ENCODE data around the gene ADGRE3. TPM values are rescaled to one million over a fixed set of nuclear protein-coding genes. Genes with fewer than 3 reads are reported as not detected.
A peak's percentile ranks its signal among the peaks of the same experiment; 100 is the strongest.

ADGRE3 gene
- total and polyA plus RNA-seq, 3 experiments from 2014 or later = 0.17 TPM; not detected in 2

DNA sequence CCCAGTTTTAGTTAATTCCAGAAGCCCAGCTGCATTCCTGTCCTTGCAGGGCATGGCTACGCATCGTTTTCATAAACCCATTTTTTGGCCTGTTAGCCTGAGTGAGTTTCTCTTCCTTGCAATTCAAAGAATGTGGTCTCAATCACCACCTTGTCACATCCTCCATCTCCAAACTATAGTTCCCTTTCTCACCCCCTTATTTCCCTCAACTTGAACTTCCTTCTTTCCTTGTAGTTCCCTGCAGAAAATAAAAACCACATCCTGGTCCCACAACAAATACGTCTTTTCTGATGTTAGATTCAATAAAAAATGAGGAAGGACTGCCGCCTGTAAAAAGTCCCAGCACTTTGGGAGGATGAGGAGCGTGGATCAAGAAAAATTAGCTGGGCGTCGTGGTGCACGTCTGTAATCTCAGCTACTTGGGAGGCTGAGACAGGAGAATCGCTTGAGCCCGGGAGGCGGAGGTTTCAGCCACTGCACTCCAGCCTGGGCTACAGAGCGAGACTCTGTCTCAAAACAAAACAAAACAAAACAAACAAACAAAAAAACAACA is 13.2 kb downstream of the ADGRE3 start:
- Histone ChIP-seq H3K4me1 (ENCODE audit: insufficient read depth, low read length) (no peaks in the 10 kb centered on the region), H3K4me3 (ENCODE audit: low read length) (no peak overlapping the region), H3K36me3 (ENCODE audit: insufficient read depth, low read length) (no peaks in the 10 kb centered on the region), H3K9me3 (ENCODE audit: low read length) (no peaks in the 10 kb centered on the region), H3K27ac (ENCODE audit: low read depth, low read length) (no peak overlapping the region), H3K27me3 (ENCODE audit: insufficient read depth, low read length, poor library complexity, severe bottlenecking) (no peaks in the 10 kb centered on the region)
- ChIA-PET CTCF (no interaction called here), POLR2A (no interaction called here)
- no peak for DNase-seq
- Mint-ChIP-seq H3K27ac (peak overlapping the region in 2 of 8 donors; percentile 10 to 51), H3K27me3 (peaks cover 9 to 25% of the 10 kb centered on the region in 2 donors), H3K9me3 (no peaks in the 10 kb centered on the region), H3K4me3 (no peak overlapping the region), H3K36me3 (no peaks in the 10 kb centered on the region), H3K4me1 (peaks cover 0 to 2% (median 0%) of the 10 kb centered on the region in 3 donors)

DNA sequence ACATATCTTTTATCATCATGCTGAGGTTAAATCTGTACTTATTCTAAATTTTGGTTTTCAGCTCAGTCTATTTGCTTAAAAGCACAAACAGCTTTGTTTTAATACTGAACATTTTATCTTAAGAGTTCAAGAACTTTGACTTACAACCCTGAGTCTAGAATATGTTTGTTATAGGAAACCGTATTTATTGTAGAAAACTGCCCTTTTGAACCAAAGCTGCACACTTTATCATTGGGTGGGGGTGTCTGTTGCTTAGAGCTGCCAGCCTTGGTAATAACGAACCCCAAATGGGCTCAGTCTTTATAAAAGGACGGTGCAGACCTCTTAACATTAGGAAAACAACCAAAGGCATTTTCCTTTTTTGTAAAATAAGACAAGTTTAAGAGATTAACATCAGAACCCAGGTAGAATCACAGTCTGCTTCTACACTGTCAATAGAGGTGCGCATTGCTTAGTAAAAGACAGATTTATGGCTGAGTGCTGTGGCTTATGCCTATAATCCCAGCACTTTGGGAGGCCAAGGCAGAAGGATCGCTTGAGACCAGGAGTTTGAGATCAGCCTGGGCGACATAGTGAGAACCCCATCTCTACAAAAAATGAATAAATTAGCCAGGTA is 14.7 kb downstream of the ADGRE3 start:
- Histone ChIP-seq H3K27me3 (ENCODE audit: insufficient read depth, low read length, poor library complexity, severe bottlenecking) (no peaks in the 10 kb centered on the region), H3K27ac (ENCODE audit: low read depth, low read length) (no peak overlapping the region), H3K9me3 (ENCODE audit: low read length) (no peaks in the 10 kb centered on the region), H3K36me3 (ENCODE audit: insufficient read depth, low read length) (no peaks in the 10 kb centered on the region), H3K4me1 (ENCODE audit: insufficient read depth, low read length) (no peaks in the 10 kb centered on the region), H3K4me3 (ENCODE audit: low read length) (no peak overlapping the region)
- peaks cover 9 to 34% of the 10 kb centered on the region in 2 donors for H3K27me3 Mint-ChIP-seq
- no peaks in the 10 kb centered on the region for H3K36me3 Mint-ChIP-seq
- ChIA-PET POLR2A (no interaction called here), CTCF (no interaction called here)
- no peak overlapping the region for H3K27ac Mint-ChIP-seq
- H3K4me3 Mint-ChIP-seq = no peak overlapping the region
- no peaks in the 10 kb centered on the region for H3K9me3 Mint-ChIP-seq
- no peak for DNase-seq
- peaks cover 0 to 2% (median 0%) of the 10 kb centered on the region in 3 donors for H3K4me1 Mint-ChIP-seq

DNA sequence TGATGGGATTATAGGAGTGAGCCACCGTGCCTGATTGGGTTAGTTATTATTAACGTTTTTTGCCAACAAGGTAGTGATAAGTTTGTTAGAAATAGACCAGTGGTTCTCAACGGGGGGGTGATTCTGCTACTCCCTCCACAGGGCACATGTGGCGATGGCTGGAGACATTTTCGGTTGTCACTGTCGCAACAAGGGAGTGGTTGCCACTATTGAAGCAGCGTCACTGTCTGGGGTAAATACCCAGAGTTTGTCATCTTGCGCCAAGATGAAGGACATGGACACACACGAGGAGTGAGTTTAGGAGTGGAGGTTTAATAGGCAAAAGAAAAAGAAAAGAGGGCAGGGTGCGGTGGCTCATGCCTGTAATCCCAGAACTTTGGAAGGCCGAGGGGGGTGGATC is 18.9 kb downstream of the ADGRE3 start:
- Histone ChIP-seq H3K4me1 (ENCODE audit: insufficient read depth, low read length) (no peaks in the 10 kb centered on the region), H3K27ac (ENCODE audit: low read depth, low read length) (no peak overlapping the region), H3K9me3 (ENCODE audit: low read length) (no peaks in the 10 kb centered on the region), H3K4me3 (ENCODE audit: low read length) (no peak overlapping the region), H3K36me3 (ENCODE audit: insufficient read depth, low read length) (no peaks in the 10 kb centered on the region), H3K27me3 (ENCODE audit: insufficient read depth, low read length, poor library complexity, severe bottlenecking) (no peaks in the 10 kb centered on the region)
- ChIA-PET POLR2A (no interaction called here), CTCF (no interaction called here)
- no peaks in the 10 kb centered on the region for H3K36me3 Mint-ChIP-seq
- no peak for DNase-seq
- no peaks in the 10 kb centered on the region for H3K9me3 Mint-ChIP-seq
- no peak overlapping the region for H3K4me3 Mint-ChIP-seq
- H3K27ac Mint-ChIP-seq = peak overlapping the region in 1 of 8 donors; percentile 17
- H3K27me3 Mint-ChIP-seq = peaks cover 5 to 36% of the 10 kb centered on the region in 2 donors
- H3K4me1 Mint-ChIP-seq = no peaks in the 10 kb centered on the region

DNA sequence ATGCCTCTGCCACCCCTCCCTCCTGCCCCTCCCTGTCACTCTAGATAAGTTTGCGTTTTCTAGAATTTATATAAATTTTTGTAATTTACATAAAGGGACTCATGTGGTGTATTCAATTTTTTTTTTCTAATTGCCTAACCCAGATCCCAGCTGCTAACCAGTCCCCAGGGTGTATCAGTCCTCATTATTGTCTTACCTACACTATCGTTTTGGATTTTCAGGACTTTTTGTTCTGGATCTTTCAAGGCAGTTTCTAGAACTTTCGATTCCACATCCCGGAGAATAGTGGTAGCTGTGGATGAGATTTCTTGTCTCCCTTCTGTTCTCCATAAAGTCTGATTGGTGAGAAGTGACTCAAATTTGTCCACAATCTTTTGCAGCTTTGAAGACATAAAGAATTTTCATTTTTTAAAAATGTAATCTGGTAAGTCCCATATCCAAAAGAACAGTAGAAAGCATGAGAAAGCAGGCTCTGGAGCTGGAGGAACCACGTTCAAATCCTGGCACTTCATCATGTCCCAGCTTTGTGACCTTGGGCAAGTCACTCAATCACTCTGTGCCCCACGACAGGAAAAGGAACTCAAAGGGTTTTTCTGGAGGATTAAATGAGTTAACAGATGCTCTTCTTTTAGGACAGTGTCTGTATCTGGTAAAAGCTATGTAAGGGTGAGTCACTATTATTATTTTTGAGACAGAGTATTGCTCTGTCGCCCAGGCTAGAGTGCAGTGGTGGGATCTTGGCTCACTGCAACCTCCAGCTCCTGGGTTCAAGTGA is 19.7 kb downstream of the ADGRE3 start:
- H3K27me3 Mint-ChIP-seq = peaks cover 2 to 33% of the 10 kb centered on the region in 2 donors
- H3K27ac Mint-ChIP-seq = peak overlapping the region in 1 of 8 donors; percentile 9
- H3K4me3 Mint-ChIP-seq = no peak overlapping the region
- no peaks in the 10 kb centered on the region for H3K36me3 ChIP-seq (ENCODE audit: insufficient read depth, low read length)
- CTCF ChIA-PET = no interaction called here
- H3K36me3 Mint-ChIP-seq = no peaks in the 10 kb centered on the region
- POLR2A ChIA-PET = no interaction called here
- no peak for DNase-seq
- H3K27me3 ChIP-seq (ENCODE audit: insufficient read depth, low read length, poor library complexity, severe bottlenecking) = no peaks in the 10 kb centered on the region
- H3K27ac ChIP-seq (ENCODE audit: low read depth, low read length) = no peak overlapping the region
- H3K9me3 Mint-ChIP-seq = peaks cover 0 to 2% (median 0%) of the 10 kb centered on the region in 5 donors
- H3K9me3 ChIP-seq (ENCODE audit: low read length) = no peaks in the 10 kb centered on the region
- no peaks in the 10 kb centered on the region for H3K4me1 Mint-ChIP-seq
- H3K4me1 ChIP-seq (ENCODE audit: insufficient read depth, low read length) = no peaks in the 10 kb centered on the region
- H3K4me3 ChIP-seq (ENCODE audit: low read length) = no peak overlapping the region

DNA sequence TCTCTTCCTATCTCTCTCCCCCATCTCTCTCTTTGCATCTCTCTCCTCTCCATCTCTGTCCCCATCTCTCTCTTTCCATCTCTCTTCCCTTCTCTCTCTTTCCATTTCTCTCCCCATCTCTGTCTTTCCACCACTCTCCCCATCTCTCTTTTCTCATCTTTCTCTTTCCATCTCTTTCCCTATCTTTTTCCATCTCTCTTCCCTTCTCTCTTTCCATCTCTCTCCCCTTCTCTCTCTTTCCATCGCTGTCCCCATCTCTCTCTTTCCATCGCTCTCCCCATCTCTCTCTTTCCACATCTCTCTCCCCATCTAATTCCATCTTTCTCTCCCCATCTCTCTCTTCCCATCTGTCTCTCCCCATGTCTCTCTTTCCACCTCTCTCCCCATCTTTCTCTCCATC is 24.5 kb downstream of the ADGRE3 start:
- no peaks in the 10 kb centered on the region for H3K4me1 Mint-ChIP-seq
- H3K9me3 Mint-ChIP-seq = peaks cover 0 to 2% (median 0%) of the 10 kb centered on the region in 5 donors
- ChIA-PET POLR2A (no interaction called here), CTCF (no interaction called here)
- Histone ChIP-seq H3K4me3 (ENCODE audit: low read length) (no peak overlapping the region), H3K36me3 (ENCODE audit: insufficient read depth, low read length) (no peaks in the 10 kb centered on the region), H3K4me1 (ENCODE audit: insufficient read depth, low read length) (no peaks in the 10 kb centered on the region), H3K27ac (ENCODE audit: low read depth, low read length) (no peak overlapping the region), H3K27me3 (ENCODE audit: insufficient read depth, low read length, poor library complexity, severe bottlenecking) (no peaks in the 10 kb centered on the region), H3K9me3 (ENCODE audit: low read length) (no peaks in the 10 kb centered on the region)
- peak overlapping the region in 1 of 8 donors; percentile 80 for H3K27ac Mint-ChIP-seq
- no peak for DNase-seq
- no peak overlapping the region for H3K4me3 Mint-ChIP-seq
- no peaks in the 10 kb centered on the region for H3K36me3 Mint-ChIP-seq
- H3K27me3 Mint-ChIP-seq = peaks cover 10 to 34% of the 10 kb centered on the region in 2 donors

DNA sequence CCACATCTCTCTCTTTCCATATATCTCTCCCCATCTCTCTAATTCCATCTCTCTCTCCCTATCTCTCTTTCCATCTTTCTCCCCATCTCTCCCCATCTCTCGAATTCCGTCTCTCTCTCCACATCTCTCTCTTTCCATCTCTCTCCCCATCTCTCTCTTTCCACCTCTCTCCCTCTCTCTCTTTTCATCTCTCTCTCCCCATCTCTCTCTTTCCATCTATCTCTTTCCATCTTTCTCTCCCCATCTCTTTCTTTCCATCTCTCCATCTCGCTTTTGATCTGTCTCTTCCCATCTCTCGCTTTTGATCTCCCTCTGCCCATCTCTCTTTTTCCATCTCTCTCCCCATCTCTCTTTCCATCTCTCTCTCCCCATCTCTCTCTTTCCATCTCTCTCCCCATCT is 25.6 kb downstream of the ADGRE3 start:
- no peak for DNase-seq
- Mint-ChIP-seq H3K9me3 (peaks cover 0 to 4% (median 0%) of the 10 kb centered on the region in 5 donors), H3K36me3 (no peaks in the 10 kb centered on the region), H3K4me1 (no peaks in the 10 kb centered on the region), H3K4me3 (no peak overlapping the region), H3K27ac (no peak overlapping the region), H3K27me3 (peaks cover 8 to 28% of the 10 kb centered on the region in 2 donors)
- no peak overlapping the region for H3K27ac ChIP-seq (ENCODE audit: low read depth, low read length)
- H3K36me3 ChIP-seq (ENCODE audit: insufficient read depth, low read length) = no peaks in the 10 kb centered on the region
- POLR2A ChIA-PET = no interaction called here
- no peaks in the 10 kb centered on the region for H3K9me3 ChIP-seq (ENCODE audit: low read length)
- H3K27me3 ChIP-seq (ENCODE audit: insufficient read depth, low read length, poor library complexity, severe bottlenecking) = no peaks in the 10 kb centered on the region
- no peak overlapping the region for H3K4me3 ChIP-seq (ENCODE audit: low read length)
- CTCF ChIA-PET = no interaction called here
- H3K4me1 ChIP-seq (ENCODE audit: insufficient read depth, low read length) = no peaks in the 10 kb centered on the region

DNA sequence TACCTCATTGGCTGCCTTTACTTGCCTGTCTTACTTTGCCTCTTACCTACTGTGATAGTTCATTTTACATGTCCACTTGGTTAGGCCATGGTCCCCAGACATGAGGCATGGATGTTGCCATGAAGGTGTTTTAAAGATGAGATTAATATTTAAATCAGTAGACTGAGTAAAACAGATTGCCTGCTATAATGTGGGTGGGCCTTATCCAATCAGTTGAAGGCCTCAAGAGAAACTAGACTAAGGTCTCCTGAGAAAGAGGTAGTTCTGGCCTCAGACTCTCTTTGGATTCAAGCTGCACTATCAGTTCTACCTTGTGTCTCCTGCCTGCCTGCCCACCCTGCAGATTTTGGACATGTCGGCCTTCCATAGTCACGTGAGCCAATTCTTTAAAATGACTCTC is 26.1 kb downstream of the ADGRE3 start:
- no peak overlapping the region for H3K4me3 Mint-ChIP-seq
- no peaks in the 10 kb centered on the region for H3K4me1 ChIP-seq (ENCODE audit: insufficient read depth, low read length)

DNA sequence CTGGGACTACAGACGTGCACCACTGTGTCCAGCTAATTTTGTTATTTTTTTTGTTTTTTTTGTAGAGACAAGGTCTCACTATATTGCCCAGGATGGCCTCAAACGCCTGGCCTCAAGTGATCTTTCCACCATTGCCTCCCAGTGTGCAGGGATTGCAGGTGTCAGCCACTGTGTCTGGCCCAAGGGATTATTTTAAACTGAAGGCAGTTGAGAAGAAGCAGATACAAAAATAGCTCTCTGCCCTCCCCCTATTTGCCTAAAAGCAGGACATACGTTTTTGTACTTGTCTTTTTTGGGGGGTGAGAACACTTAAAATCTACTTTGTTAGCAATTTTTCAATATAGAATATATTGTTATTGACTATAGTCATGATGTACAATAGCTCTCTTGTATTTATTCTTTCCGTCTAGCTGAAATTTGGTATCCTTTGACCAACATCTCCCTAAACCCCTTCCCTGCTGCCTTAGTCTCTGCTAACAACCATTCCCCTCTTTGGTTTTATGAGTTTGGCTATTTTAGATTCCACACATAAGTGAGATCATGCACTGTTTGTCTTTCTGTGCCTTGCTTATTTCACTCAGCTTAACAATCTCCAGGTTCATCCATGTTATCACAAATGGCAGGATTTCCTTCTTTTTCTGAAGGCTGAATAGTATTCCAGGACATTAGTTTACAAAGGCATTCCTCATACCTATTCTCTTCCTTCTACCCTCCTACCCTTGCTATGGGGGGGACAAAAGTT is 34.9 kb downstream of the ADGRE3 start:
- H3K4me1 ChIP-seq (ENCODE audit: insufficient read depth, low read length) = no peaks in the 10 kb centered on the region
- ChIA-PET CTCF (interaction anchor here (0.6 kb wide), 1 partner anchor 585 kb away, joined by 3 read pairs; no protein-coding TSS in a partner anchor), POLR2A (no interaction called here)
- H3K27me3 ChIP-seq (ENCODE audit: insufficient read depth, low read length, poor library complexity, severe bottlenecking) = no peaks in the 10 kb centered on the region
- no peak overlapping the region for H3K27ac ChIP-seq (ENCODE audit: low read depth, low read length)
- Mint-ChIP-seq H3K27ac (peak overlapping the region in 1 of 8 donors; percentile 80), H3K4me1 (peaks cover 0 to 1% (median 0%) of the 10 kb centered on the region in 3 donors), H3K36me3 (peaks cover 0 to 22% (median 2%) of the 10 kb centered on the region in 3 donors), H3K4me3 (no peak overlapping the region), H3K27me3 (peaks cover 18 to 29% of the 10 kb centered on the region in 2 donors), H3K9me3 (peaks cover 4 to 26% (median 17%) of the 10 kb centered on the region in 5 donors)
- H3K4me3 ChIP-seq (ENCODE audit: low read length) = no peak overlapping the region
- H3K9me3 ChIP-seq (ENCODE audit: low read length) = no peaks in the 10 kb centered on the region
- H3K36me3 ChIP-seq (ENCODE audit: insufficient read depth, low read length) = no peaks in the 10 kb centered on the region
- no peak for DNase-seq

More for the DNA sequence above, 26.1 kb downstream of the ADGRE3 start:
- no peaks in the 10 kb centered on the region for H3K27me3 ChIP-seq (ENCODE audit: insufficient read depth, low read length, poor library complexity, severe bottlenecking)
- no peaks in the 10 kb centered on the region for H3K9me3 ChIP-seq (ENCODE audit: low read length)
- H3K36me3 ChIP-seq (ENCODE audit: insufficient read depth, low read length) = no peaks in the 10 kb centered on the region
- H3K4me3 ChIP-seq (ENCODE audit: low read length) = no peak overlapping the region
- Mint-ChIP-seq H3K36me3 (no peaks in the 10 kb centered on the region), H3K27ac (no peak overlapping the region), H3K27me3 (peaks cover 8 to 28% of the 10 kb centered on the region in 2 donors), H3K9me3 (peaks cover 0 to 8% (median 1%) of the 10 kb centered on the region in 5 donors), H3K4me1 (no peaks in the 10 kb centered on the region)
- no peak overlapping the region for H3K27ac ChIP-seq (ENCODE audit: low read depth, low read length)
- CTCF ChIA-PET = no interaction called here
- POLR2A ChIA-PET = no interaction called here
- no peak for DNase-seq

All from CD8-positive, alpha-beta memory T cell (primary cell).